ENCODE measurements around the gene DACT1.

GRCh38 chr14:58645641-58646040, 7.9 kb downstream of the DACT1 start:
- TF ChIP-seq RXRA (IDR thresholded peaks at IDR 0.05) (no peak), CTCF (IDR thresholded peaks at IDR 0.05; ENCODE audit: low read depth, low read length, missing input control) (no peak), RAD21 (IDR thresholded peaks at IDR 0.05) (no peak), EGR1 (IDR thresholded peaks at IDR 0.05; ENCODE audit: low read depth in 2 of 2) (no peak), TAF1 (conservative IDR thresholded peaks at IDR 0.05) (no peak), ATF3 (IDR thresholded peaks at IDR 0.05) (no peak), GABPA (IDR thresholded peaks at IDR 0.05 in 1 of 2, conservative IDR thresholded peaks at IDR 0.05 in 1 of 2) (no peak), JUND (IDR thresholded peaks at IDR 0.05) (no peak), SP1 (IDR thresholded peaks at IDR 0.05) (no peak)
- TF ChIP-seq, protein P1, sequence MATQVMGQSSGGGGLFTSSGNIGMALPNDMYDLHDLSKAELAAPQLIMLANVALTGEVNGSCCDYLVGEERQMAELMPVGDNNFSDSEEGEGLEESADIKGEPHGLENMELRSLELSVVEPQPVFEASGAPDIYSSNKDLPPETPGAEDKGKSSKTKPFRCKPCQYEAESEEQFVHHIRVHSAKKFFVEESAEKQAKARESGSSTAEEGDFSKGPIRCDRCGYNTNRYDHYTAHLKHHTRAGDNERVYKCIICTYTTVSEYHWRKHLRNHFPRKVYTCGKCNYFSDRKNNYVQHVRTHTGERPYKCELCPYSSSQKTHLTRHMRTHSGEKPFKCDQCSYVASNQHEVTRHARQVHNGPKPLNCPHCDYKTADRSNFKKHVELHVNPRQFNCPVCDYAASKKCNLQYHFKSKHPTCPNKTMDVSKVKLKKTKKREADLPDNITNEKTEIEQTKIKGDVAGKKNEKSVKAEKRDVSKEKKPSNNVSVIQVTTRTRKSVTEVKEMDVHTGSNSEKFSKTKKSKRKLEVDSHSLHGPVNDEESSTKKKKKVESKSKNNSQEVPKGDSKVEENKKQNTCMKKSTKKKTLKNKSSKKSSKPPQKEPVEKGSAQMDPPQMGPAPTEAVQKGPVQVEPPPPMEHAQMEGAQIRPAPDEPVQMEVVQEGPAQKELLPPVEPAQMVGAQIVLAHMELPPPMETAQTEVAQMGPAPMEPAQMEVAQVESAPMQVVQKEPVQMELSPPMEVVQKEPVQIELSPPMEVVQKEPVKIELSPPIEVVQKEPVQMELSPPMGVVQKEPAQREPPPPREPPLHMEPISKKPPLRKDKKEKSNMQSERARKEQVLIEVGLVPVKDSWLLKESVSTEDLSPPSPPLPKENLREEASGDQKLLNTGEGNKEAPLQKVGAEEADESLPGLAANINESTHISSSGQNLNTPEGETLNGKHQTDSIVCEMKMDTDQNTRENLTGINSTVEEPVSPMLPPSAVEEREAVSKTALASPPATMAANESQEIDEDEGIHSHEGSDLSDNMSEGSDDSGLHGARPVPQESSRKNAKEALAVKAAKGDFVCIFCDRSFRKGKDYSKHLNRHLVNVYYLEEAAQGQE (IDR thresholded peaks at IDR 0.05): no peak
- TF ChIP-seq, protein P2, sequence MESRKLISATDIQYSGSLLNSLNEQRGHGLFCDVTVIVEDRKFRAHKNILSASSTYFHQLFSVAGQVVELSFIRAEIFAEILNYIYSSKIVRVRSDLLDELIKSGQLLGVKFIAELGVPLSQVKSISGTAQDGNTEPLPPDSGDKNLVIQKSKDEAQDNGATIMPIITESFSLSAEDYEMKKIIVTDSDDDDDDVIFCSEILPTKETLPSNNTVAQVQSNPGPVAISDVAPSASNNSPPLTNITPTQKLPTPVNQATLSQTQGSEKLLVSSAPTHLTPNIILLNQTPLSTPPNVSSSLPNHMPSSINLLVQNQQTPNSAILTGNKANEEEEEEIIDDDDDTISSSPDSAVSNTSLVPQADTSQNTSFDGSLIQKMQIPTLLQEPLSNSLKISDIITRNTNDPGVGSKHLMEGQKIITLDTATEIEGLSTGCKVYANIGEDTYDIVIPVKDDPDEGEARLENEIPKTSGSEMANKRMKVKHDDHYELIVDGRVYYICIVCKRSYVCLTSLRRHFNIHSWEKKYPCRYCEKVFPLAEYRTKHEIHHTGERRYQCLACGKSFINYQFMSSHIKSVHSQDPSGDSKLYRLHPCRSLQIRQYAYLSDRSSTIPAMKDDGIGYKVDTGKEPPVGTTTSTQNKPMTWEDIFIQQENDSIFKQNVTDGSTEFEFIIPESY (IDR thresholded peaks at IDR 0.05): no peak
